HCT116 (cell line): ENCODE results near the gene FGFR4. TPM values are rescaled to one million over a fixed set of nuclear protein-coding genes. Genes with fewer than 3 reads are reported as not detected.
A peak's percentile ranks its signal among the peaks of the same experiment; 100 is the strongest.

Source experiments
- ATAC-seq: fragments of 200-7000 bp; cut with Tn5 transposase; 2 replicates; pipeline ENCODE4 v1.9.1; 2020; ENCODE audit warnings: mild to moderate bottlenecking, moderate library complexity
- BruUV-seq: library from RNA; stranded (reverse); fragments of 400-500 nt; replicated peaks from 2 replicates; lab custom pipeline; 2021; lab: Mats Ljungman, UMichigan
- CTCF ChIA-PET: fragments of 300-600 bp; sonication (Branson Sonifier 250); formaldehyde crosslinking; loops from one replicate; lab custom pipeline; 2021; ENCODE audit warnings: antibody characterized with exemption; lab: Charles Lee
- POLR2A ChIA-PET: fragments of 300-600, 350-600 bp; sonication (Branson Sonifier 250); formaldehyde crosslinking; loops from one replicate; lab custom pipeline; 2021; ENCODE audit warnings: antibody characterized with exemption; lab: Charles Lee
- RAD21 ChIA-PET, 2 experiments: fragments of 300-600 bp; sonication (Branson Sonifier 250); formaldehyde crosslinking; loops; one replicate each; lab custom pipeline; 2023; ENCODE audit warnings: low total read pairs in 2 of 2; ENCODE audit not compliant: uncharacterized antibody in 2 of 2, unreplicated experiment in 2 of 2, low non-redundant PET in 1 of 2; lab: Charles Lee
- DNase-seq: peaks from one replicate; pipeline ENCODE4 v3.0.0-alpha.2; 2010; ENCODE audit warnings: low read depth, low spot score
- H2AFZ ChIP-seq: fragments of 200-600 bp; shearing (Covaris generic), sonication (generic); 2 replicates; pipeline ENCODE4 v1.6.1; 2017; ENCODE audit warnings: low read depth, mixed run types, mixed read lengths, antibody characterized with exemption, low read length; ENCODE audit not compliant: poor library complexity, severe bottlenecking
- H3K27ac ChIP-seq: 2 replicates; pipeline ENCODE4 v1.5.1; 2012; ENCODE audit warnings: low read depth, low read length
- H3K27me3 ChIP-seq: fragments of 200-600 bp; sonication (generic); 2 replicates; pipeline ENCODE4 v1.6.1; 2016; ENCODE audit warnings: mixed run types, low read length, mixed read lengths; ENCODE audit not compliant: insufficient read depth
- H3K36me3 ChIP-seq, 2 experiments: fragments of 200-500 bp in 1 of 2; fragments of 200-600 bp in 1 of 2; sonication (Bioruptor generic) in 1 of 2; sonication (generic) in 1 of 2; 2 replicates each; pipeline versions ENCODE4 v1.5.1 to v1.6.1; 2014 to 2016; ENCODE audit warnings: low read length in 2 of 2, inconsistent platforms in 1 of 2, mixed read lengths in 1 of 2, mixed run types in 1 of 2; ENCODE audit not compliant: insufficient read depth in 2 of 2, control insufficient read depth in 1 of 2
- H3K4me1 ChIP-seq, 2 experiments: fragments of 200-600 bp in 1 of 2; sonication (generic) in 1 of 2; 2 replicates each; pipeline versions ENCODE4 v1.5.1 to v1.6.1; 2012 to 2017; ENCODE audit warnings: low read length in 2 of 2, inconsistent platforms in 1 of 2, mild to moderate bottlenecking in 1 of 2, mixed read lengths in 1 of 2, mixed run types in 1 of 2, moderate library complexity in 1 of 2; ENCODE audit not compliant: insufficient read depth in 2 of 2, control insufficient read depth in 1 of 2
- H3K4me2 ChIP-seq: fragments of 200-600 bp; sonication (generic); 2 replicates; pipeline ENCODE4 v1.6.1; 2017; ENCODE audit warnings: mixed run types, low read length, mixed read lengths
- H3K4me3 ChIP-seq, 2 experiments: fragments of 200-600 bp in 1 of 2; sonication (generic) in 1 of 2; replicated peaks in 1 of 2; 2 replicates each; pipeline ENCODE4 v1.5.1; 2011 to 2016; ENCODE audit warnings: low read length in 2 of 2, control low read depth in 1 of 2, low read depth in 1 of 2, mild to moderate bottlenecking in 1 of 2, mixed read lengths in 1 of 2, mixed run types in 1 of 2
- H3K79me2 ChIP-seq: fragments of 200-600 bp; sonication (generic); 2 replicates; pipeline ENCODE4 v1.6.1; 2017; ENCODE audit warnings: mild to moderate bottlenecking, mixed run types, low read length, moderate library complexity, mixed read lengths; ENCODE audit not compliant: insufficient read depth
- H3K9ac ChIP-seq: fragments of 200-600 bp; sonication (generic); 2 replicates; pipeline ENCODE4 v1.6.1; 2016; ENCODE audit warnings: low read length, mixed read lengths
- H3K9me2 ChIP-seq: fragments of 200-600 bp; sonication (generic), shearing (Covaris generic); 2 replicates; pipeline ENCODE4 v1.6.1; 2017; ENCODE audit warnings: mixed run types, mild to moderate bottlenecking, moderate library complexity; ENCODE audit not compliant: insufficient read depth
- H3K9me3 ChIP-seq, 2 experiments: fragments of 200-500 bp in 1 of 2; fragments of 200-600 bp in 1 of 2; sonication (Bioruptor generic) in 1 of 2; sonication (generic) in 1 of 2; 2 replicates each; pipeline ENCODE4 v1.6.1; 2014 to 2017; ENCODE audit warnings: low read length in 2 of 2, mixed read lengths in 2 of 2, inconsistent platforms in 1 of 2, low read depth in 1 of 2, mild to moderate bottlenecking in 1 of 2, mixed run types in 1 of 2, moderate library complexity in 1 of 2; ENCODE audit not compliant: control insufficient read depth in 1 of 2, insufficient read depth in 1 of 2
- H4K20me1 ChIP-seq: fragments of 200-600 bp; sonication (generic), shearing (Covaris generic); 2 replicates; pipeline ENCODE4 v1.6.1; 2017; ENCODE audit warnings: mixed run types, mild to moderate bottlenecking, moderate library complexity; ENCODE audit not compliant: insufficient read depth
- CBX3 ChIP-seq: IDR thresholded peaks from 2 replicates; pipeline ENCODE4 v1.6.1; 2012; ENCODE audit warnings: low read depth
- CEBPB ChIP-seq: IDR thresholded peaks from 2 replicates; pipeline ENCODE4 v1.6.1; 2012; ENCODE audit warnings: low read depth
- EZH2phosphoT487 ChIP-seq: fragments of 200-600 bp; IDR thresholded peaks from 2 replicates; pipeline ENCODE4 v1.6.1; 2018; ENCODE audit warnings: antibody characterized with exemption, borderline replicate concordance
- POLR2AphosphoS5 ChIP-seq: IDR thresholded peaks from 2 replicates; pipeline ENCODE4 v1.6.1; 2011; ENCODE audit warnings: mild to moderate bottlenecking, low read depth, low read length, moderate library complexity
- RAD21 ChIP-seq: IDR thresholded peaks from 2 replicates; pipeline ENCODE4 v1.6.1; 2012; ENCODE audit warnings: low read depth, mild to moderate bottlenecking
- SIN3A ChIP-seq: IDR thresholded peaks from 2 replicates; pipeline ENCODE4 v1.6.1; 2012; ENCODE audit warnings: low read depth
- YY1 ChIP-seq: IDR thresholded peaks from 2 replicates; pipeline ENCODE4 v1.6.1; 2011; ENCODE audit warnings: low read length, low read depth, moderate library complexity, mild to moderate bottlenecking; ENCODE audit not compliant: insufficient replicate concordance; ENCODE audit errors: extremely low read depth
- ZBTB33 ChIP-seq: IDR thresholded peaks from 2 replicates; pipeline ENCODE4 v1.6.1; 2011; ENCODE audit warnings: mild to moderate bottlenecking, low read length, moderate library complexity; ENCODE audit not compliant: insufficient replicate concordance; ENCODE audit errors: extremely low read depth
- ZFX ChIP-seq: fragments of 450-650 bp; IDR thresholded peaks from 2 replicates; pipeline ENCODE4 v1.6.1; 2017
- intact Hi-C: fragments of 100-400 bp; cut with micrococcal nuclease; formaldehyde crosslinking; loops from 2 replicates; pipeline ENCODE4 v1.10.0; 2022
- total RNA-seq: library from RNA; stranded (reverse); gene quantifications from one replicate; pipeline ENCODE4 v1.2.1, GENCODE V29; 2021; ENCODE audit not compliant: unreplicated experiment
- TF ChIP-seq, protein P1 (sequence below): IDR thresholded peaks from 2 replicates; pipeline ENCODE4 v1.6.1; 2012
- TF ChIP-seq, protein P2 (sequence below): IDR thresholded peaks from 2 replicates; pipeline ENCODE4 v1.6.1; 2012; ENCODE audit warnings: low read depth
- TF ChIP-seq, protein P3 (sequence below): IDR thresholded peaks from 2 replicates; pipeline ENCODE4 v1.6.1; 2012

The FGFR4 gene
- total RNA-seq, 1 experiment from 2014 or later, result 78.1 TPM

- Histone ChIP-seq H3K9ac (no peak overlapping the region), H3K27ac (no peak overlapping the region), H2AFZ (no peak overlapping the region), H3K9me3 (no peaks in the 10 kb centered on the region), H3K4me2 (no peak overlapping the region), H3K79me2 (no peaks in the 10 kb centered on the region), H3K9me2 (no peaks in the 10 kb centered on the region), H3K36me3 (no peaks in the 10 kb centered on the region), H3K27me3 (no peaks in the 10 kb centered on the region), H3K4me3 (no peak overlapping the region), H3K4me1 (peaks cover 4 to 13% of the 10 kb centered on the region in 2 experiments; a peak in 2 of 4 replicates), H4K20me1 (no peaks in the 10 kb centered on the region)
- intact Hi-C loops, result no loop called here
- DNase-seq, result no peak
- BruUV-seq, result no TSS peak
- RAD21 ChIA-PET, result no interaction called here
- TF ChIP-seq SIN3A, result no peak
- TF ChIP-seq CBX3, result no peak
- no peak for TF ChIP-seq CEBPB
- CTCF ChIA-PET, result interaction anchor here (0.8 kb wide), 1 partner anchor 11 kb away, joined by 3 read pairs; no protein-coding TSS in a partner anchor
- POLR2A ChIA-PET, result no interaction called here
- no peak for ATAC-seq
Observed at GRCh38 chr5:177122566-177122965, 35.9 kb downstream of the FGFR4 start.

DNA sequence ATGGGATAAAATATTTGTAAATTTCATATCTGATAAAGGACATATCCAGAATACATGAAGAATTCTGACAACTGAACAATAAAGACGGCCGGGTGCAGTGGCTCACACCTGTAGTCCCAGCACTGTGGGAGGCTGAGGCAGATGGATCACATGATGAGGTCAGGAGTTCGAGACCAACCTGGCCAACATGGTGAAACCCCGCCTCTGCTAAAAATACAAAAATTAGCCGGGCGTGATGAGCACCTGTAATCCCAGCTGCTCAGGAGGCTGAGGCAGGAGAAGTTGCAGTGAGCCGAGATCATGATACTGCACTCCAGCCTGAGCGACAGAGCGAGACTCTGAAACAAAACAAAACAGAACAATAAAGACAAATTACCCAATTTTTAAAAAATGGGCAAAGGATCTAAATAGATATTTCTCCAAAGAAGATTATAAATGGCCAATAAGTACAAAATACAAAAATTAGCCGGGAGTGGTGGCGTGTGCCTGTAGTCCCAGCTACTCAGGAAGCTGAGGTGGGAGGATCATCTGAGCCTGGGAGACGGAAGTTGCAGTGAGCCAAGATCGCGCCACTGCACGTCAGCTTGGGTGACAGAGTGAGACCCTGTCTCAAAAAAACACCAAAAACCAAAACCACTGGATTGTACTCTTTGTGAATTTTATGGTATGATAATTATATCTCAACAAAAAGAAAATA, 37.2 kb downstream of the FGFR4 start:
- Histone ChIP-seq H3K4me3 (no peak overlapping the region), H3K9me3 (no peaks in the 10 kb centered on the region), H3K4me1 (peaks cover 4 to 18% of the 10 kb centered on the region in 2 experiments; a peak in 2 of 4 replicates), H3K4me2 (peak overlapping the region; percentile 2; the same call in 1 of the 2 replicates), H3K9ac (no peak overlapping the region), H3K27ac (no peak overlapping the region), H3K79me2 (no peaks in the 10 kb centered on the region), H2AFZ (peak overlapping the region; percentile 79), H4K20me1 (no peaks in the 10 kb centered on the region), H3K27me3 (no peaks in the 10 kb centered on the region), H3K9me2 (no peaks in the 10 kb centered on the region), H3K36me3 (no peaks in the 10 kb centered on the region)
- CTCF ChIA-PET, result interaction anchor here (0.7 to 1.0 kb wide), 5 partner anchors 10 to 177 kb away, joined by 3 to 4 read pairs (median 3); partner anchors contain the start of gene FGFR4
- RAD21 ChIA-PET, result no interaction called here
- POLR2A ChIA-PET, result interaction anchor here (0.6 to 0.7 kb wide), 2 partner anchors 17 to 178 kb away, joined by 3 read pairs; no protein-coding TSS in a partner anchor
- intact Hi-C loops, result no loop called here
- DNase-seq (no peak), ATAC-seq (peak; percentile 16; the same call in 1 of the 2 replicates)
- BruUV-seq, result no TSS peak
- TF ChIP-seq ZBTB33 (no peak), POLR2AphosphoS5 (no peak), ZFX (no peak), RAD21 (no peak), EZH2phosphoT487 (no peak), YY1 (no peak), SIN3A (no peak), CBX3 (no peak)
- TF ChIP-seq, protein P1, sequence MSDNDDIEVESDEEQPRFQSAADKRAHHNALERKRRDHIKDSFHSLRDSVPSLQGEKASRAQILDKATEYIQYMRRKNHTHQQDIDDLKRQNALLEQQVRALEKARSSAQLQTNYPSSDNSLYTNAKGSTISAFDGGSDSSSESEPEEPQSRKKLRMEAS, result no peak
- TF ChIP-seq, protein P2, sequence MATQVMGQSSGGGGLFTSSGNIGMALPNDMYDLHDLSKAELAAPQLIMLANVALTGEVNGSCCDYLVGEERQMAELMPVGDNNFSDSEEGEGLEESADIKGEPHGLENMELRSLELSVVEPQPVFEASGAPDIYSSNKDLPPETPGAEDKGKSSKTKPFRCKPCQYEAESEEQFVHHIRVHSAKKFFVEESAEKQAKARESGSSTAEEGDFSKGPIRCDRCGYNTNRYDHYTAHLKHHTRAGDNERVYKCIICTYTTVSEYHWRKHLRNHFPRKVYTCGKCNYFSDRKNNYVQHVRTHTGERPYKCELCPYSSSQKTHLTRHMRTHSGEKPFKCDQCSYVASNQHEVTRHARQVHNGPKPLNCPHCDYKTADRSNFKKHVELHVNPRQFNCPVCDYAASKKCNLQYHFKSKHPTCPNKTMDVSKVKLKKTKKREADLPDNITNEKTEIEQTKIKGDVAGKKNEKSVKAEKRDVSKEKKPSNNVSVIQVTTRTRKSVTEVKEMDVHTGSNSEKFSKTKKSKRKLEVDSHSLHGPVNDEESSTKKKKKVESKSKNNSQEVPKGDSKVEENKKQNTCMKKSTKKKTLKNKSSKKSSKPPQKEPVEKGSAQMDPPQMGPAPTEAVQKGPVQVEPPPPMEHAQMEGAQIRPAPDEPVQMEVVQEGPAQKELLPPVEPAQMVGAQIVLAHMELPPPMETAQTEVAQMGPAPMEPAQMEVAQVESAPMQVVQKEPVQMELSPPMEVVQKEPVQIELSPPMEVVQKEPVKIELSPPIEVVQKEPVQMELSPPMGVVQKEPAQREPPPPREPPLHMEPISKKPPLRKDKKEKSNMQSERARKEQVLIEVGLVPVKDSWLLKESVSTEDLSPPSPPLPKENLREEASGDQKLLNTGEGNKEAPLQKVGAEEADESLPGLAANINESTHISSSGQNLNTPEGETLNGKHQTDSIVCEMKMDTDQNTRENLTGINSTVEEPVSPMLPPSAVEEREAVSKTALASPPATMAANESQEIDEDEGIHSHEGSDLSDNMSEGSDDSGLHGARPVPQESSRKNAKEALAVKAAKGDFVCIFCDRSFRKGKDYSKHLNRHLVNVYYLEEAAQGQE, result no peak
- TF ChIP-seq, protein P3, sequence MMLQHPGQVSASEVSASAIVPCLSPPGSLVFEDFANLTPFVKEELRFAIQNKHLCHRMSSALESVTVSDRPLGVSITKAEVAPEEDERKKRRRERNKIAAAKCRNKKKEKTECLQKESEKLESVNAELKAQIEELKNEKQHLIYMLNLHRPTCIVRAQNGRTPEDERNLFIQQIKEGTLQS, result no peak
